GM10248 (cell line): ENCODE data around the gene LMBR1.
A peak's percentile ranks its signal among the peaks of the same experiment; 100 is the strongest.
"Not testable (repeated sequence)": the region's sequence is repeated elsewhere in the genome, so short reads cannot be mapped to it uniquely, and the experiment has no call there.

Experiments used
- CTCF ChIA-PET: fragments of 300-600 bp; sonication (Branson Sonifier 250); formaldehyde crosslinking; extraction: SDS; loops from one replicate; lab custom pipeline; 2021; ENCODE audit warnings: antibody characterized with exemption; lab: Yijun Ruan, JAX
- POLR2A ChIA-PET: fragments of 350-650 bp; sonication (Branson Sonifier 250); formaldehyde crosslinking; extraction: SDS; loops from one replicate; lab custom pipeline; 2020; ENCODE audit warnings: antibody characterized with exemption; lab: Yijun Ruan, JAX
- DNase-seq: peaks from one replicate; pipeline ENCODE4 v3.0.0; 2012; ENCODE audit errors: extremely low spot score
- CTCF ChIP-seq: IDR thresholded peaks from 2 replicates; pipeline ENCODE4 v1.5.1; 2012; ENCODE audit warnings: mild to moderate bottlenecking, low read depth; ENCODE audit errors: extremely low read depth, missing control alignments, control extremely low read depth

LMBR1 gene

GRCh38 chr7:156892081-156892800 lies 742 bp downstream of the LMBR1 start:
- ChIA-PET CTCF (interaction anchor here (2.1 kb wide), 1 partner anchor 13 kb away, joined by 15 read pairs; no protein-coding TSS in a partner anchor), POLR2A (interaction anchor here (0.6 kb wide), 1 partner anchor 124 kb away, joined by 3 read pairs; no protein-coding TSS in a partner anchor)
- no peak for TF ChIP-seq CTCF
- peak; percentile 57 for DNase-seq

GRCh38 chr7:156889746-156890145 lies 3.2 kb downstream of the LMBR1 start:
- CTCF ChIA-PET = no interaction called here
- no peak for DNase-seq
- POLR2A ChIA-PET = no interaction called here
- TF ChIP-seq CTCF = no peak

GRCh38 chr7:156889089-156889488 lies 3.9 kb downstream of the LMBR1 start:
- CTCF ChIA-PET = no interaction called here
- no peak for TF ChIP-seq CTCF
- POLR2A ChIA-PET = no interaction called here
- no peak for DNase-seq

GRCh38 chr7:156886020-156886795 lies 6.8 kb downstream of the LMBR1 start:
- ChIA-PET POLR2A (no interaction called here), CTCF (interaction anchor here (1.3 to 2.2 kb wide), 2 partner anchors 9 to 33 kb away, joined by 3 to 6 read pairs; no protein-coding TSS in a partner anchor)
- no peak for TF ChIP-seq CTCF
- DNase-seq = no peak

- ChIA-PET CTCF (no interaction called here), POLR2A (no interaction called here)
- no peak for TF ChIP-seq CTCF
- no peak for DNase-seq
Observed at GRCh38 chr7:156881679-156882078, 11.3 kb downstream of the LMBR1 start.

- POLR2A ChIA-PET = interaction anchor here (0.6 kb wide), 1 partner anchor 1135 kb away, joined by 6 read pairs; no protein-coding TSS in a partner anchor
- CTCF ChIA-PET = interaction anchor here (1.0 to 1.5 kb wide), 2 partner anchors 10 to 17 kb away, joined by 3 read pairs; partner anchors contain the start of gene LMBR1
- no peak for TF ChIP-seq CTCF
- DNase-seq = no peak
Observed at GRCh38 chr7:156875766-156876165, 17.2 kb downstream of the LMBR1 start.

- DNase-seq, CTCF ChIA-PET, POLR2A ChIA-PET: not testable (repeated sequence)
Observed at GRCh38 chr7:156868363-156868762, 24.6 kb downstream of the LMBR1 start.
